Kidney (tissue), 22 donors: ENCODE results near the gene RASD1. TPM values are rescaled to one million over a fixed set of nuclear protein-coding genes. Genes with fewer than 3 reads are reported as not detected.

Experiments used
- DNase-seq, 5 donors: peaks; one replicate each; pipeline ENCODE4 v3.0.0-alpha.2; 2013 to 2020
- FAIRE-seq: peaks from 2 replicates; lab custom pipeline; 2012; peaks lifted over from hg19 to GRCh38; lab: Jason Lieb, UNC
- H3K27ac ChIP-seq, 2 donors: one replicate each; pipeline ENCODE4 v1.7.0; 2013; ENCODE audit warnings: low read depth in 2 of 2, low read length in 2 of 2, inconsistent platforms in 1 of 2
- H3K27me3 ChIP-seq: one replicate; pipeline ENCODE4 v1.7.1; 2013; ENCODE audit warnings: low read length, inconsistent platforms; ENCODE audit not compliant: control insufficient read depth, insufficient read depth
- H3K36me3 ChIP-seq, 3 donors: one replicate each; pipeline versions ENCODE4 v1.7.0 to v1.7.1; 2013; ENCODE audit warnings: low read length in 3 of 3, control low read depth in 1 of 3, inconsistent platforms in 1 of 3; ENCODE audit not compliant: insufficient read depth in 3 of 3, control insufficient read depth in 2 of 3
- H3K4me1 ChIP-seq, 3 donors: one replicate each; pipeline versions ENCODE4 v1.7.0 to v1.7.1; 2013; ENCODE audit warnings: low read length in 3 of 3, inconsistent platforms in 1 of 3, low read depth in 1 of 3; ENCODE audit not compliant: control insufficient read depth in 2 of 3, insufficient read depth in 2 of 3
- H3K4me3 ChIP-seq, 3 donors: one replicate each; pipeline versions ENCODE4 v1.7.0 to v1.8.1; 2013; ENCODE audit warnings: low read length in 3 of 3, control low read depth in 1 of 3, inconsistent platforms in 1 of 3
- H3K9ac ChIP-seq, 3 donors: one replicate each; pipeline versions ENCODE4 v1.7.0 to v1.7.1; 2013; ENCODE audit warnings: low read length in 3 of 3, control low read depth in 1 of 3, inconsistent platforms in 1 of 3
- H3K9me3 ChIP-seq, 3 donors: one replicate each; pipeline versions ENCODE4 v1.7.0 to v1.7.1; 2013; ENCODE audit warnings: low read length in 3 of 3, control low read depth in 1 of 3, inconsistent platforms in 1 of 3; ENCODE audit not compliant: control insufficient read depth in 2 of 3, insufficient read depth in 1 of 3
- intact Hi-C: fragments of 100-400 bp; cut with DNase I; formaldehyde crosslinking; loops from one replicate; pipeline ENCODE4 v1.11.1; 2022
- long read RNA-seq, 10 donors: library from polyadenylated mRNA in 1 of 10; unstranded in 1 of 10; transcript quantifications; one replicate each; pipeline ENCODE4 v2.0.0 and lab custom pipeline, GENCODE V29; 2021 to 2026
- polyA plus RNA-seq: library from polyadenylated mRNA; stranded (reverse); fragments of 350-450 nt; fragmentation: Illumina TruSeq; extraction: RNeasy Lipid Tissue Mini Kit (QIAGEN cat#74804); gene quantifications from one replicate; pipeline ENCODE4 v1.2.3, GENCODE V29; 2014; ENCODE audit warnings: low read depth, low replicate concordance; ENCODE audit not compliant: insufficient read depth
- total RNA-seq: library from RNA; stranded (reverse); fragmentation: NEBNext Ultra II Directional; extraction: Animal tissue kit (Norgen Biotek cat#: 25700); gene quantifications from one replicate; pipeline ENCODE4 v1.2.1, GENCODE V29; 2021
- TF ChIP-seq, protein P1 (sequence below): IDR thresholded peaks from 3 replicates; pipeline ENCODE4 v1.5.1; 2012; ENCODE audit warnings: mild to moderate bottlenecking, moderate library complexity, borderline replicate concordance; ENCODE audit not compliant: insufficient read depth; ENCODE audit errors: extremely low read depth
- donor health status: control.
- donor health status: control.
- donor health status: control.
- donor health status: control.
- donor health status: control.
- donor health status: DM: yes; HTN: yes; CAD: no.
- donor health status: Normal renal cell carcinoma (clear cell type).

The RASD1 gene, protein sequence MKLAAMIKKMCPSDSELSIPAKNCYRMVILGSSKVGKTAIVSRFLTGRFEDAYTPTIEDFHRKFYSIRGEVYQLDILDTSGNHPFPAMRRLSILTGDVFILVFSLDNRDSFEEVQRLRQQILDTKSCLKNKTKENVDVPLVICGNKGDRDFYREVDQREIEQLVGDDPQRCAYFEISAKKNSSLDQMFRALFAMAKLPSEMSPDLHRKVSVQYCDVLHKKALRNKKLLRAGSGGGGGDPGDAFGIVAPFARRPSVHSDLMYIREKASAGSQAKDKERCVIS
- total RNA-seq: 147 TPM
- 103 TPM for polyA plus RNA-seq
- long read RNA-seq, donor 1: 0 reads
- long read RNA-seq, donor 2, partial matches to known transcripts: 0 of 1 reads
- long read RNA-seq, donor 2, other reads (novel, unspliced or antisense): 0 of 1 reads
- long read RNA-seq, donor 3, partial matches to known transcripts: 0 of 4 reads
- long read RNA-seq, donor 3, other reads (novel, unspliced or antisense): 0 of 4 reads
- long read RNA-seq, donor 4: 0 reads
- long read RNA-seq, donor 5: 0 reads
- long read RNA-seq, donor 6: 0 reads
- long read RNA-seq, donor 7, transcript RASD1-201 (2 exons, 1,746 nt): major isoform, 298 of 369 reads
- long read RNA-seq, donor 7, partial matches to known transcripts: 0 of 369 reads
- long read RNA-seq, donor 7, other reads (novel, unspliced or antisense): 71 of 369 reads
- long read RNA-seq, donor 8, partial matches to known transcripts: 0 of 2 reads
- long read RNA-seq, donor 8, other reads (novel, unspliced or antisense): 0 of 2 reads
- long read RNA-seq, donor 9: 0 reads
- long read RNA-seq, donor 10, partial matches to known transcripts: 0 of 2 reads
- long read RNA-seq, donor 10, other reads (novel, unspliced or antisense): 0 of 2 reads

DNA sequence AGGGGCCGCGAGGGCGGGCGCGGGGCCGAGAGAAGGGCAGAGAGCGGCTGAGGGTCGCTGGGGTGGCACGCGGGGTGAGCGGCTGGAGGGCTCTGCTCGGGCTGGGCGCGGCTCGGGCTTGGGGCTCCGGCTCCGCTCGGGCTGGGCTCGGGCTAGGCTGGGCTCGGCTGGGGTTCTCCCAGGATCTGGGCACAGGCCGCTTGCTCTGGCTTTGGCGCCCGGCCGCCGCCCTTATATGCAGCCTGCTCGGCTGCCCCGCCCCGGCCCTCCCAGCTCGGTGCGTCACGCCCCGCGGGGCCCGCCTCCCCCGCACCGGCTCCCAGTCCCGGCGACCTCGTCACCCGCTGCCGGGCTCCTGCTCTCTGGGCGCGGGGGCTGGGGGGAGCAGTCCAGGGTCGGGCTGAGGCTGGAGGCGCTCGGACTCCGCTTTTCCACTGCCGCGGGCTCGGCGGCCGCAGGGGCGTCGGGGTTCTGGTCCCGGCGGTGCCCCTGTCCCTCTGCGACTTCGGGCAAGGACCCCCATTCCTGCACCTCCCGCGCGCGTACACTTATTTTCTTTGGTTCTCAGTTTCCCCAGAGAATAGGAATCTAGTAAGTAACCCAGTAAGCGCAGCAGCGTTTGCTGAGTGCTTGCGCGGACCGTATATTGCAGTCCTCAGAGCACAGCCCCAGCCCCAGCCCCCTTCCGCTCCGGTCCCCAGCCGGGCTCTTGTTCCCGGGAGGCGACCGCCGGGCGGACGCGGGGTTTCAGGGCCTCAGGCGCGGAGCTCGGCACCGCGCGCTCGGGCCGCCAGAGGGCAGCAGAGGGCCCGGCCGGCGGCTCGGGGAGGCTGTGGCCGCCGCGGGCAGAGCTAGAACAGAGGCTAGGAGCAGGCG lies at the start of gene RASD1:
Gene RASD1, minus strand, starts transcription at position 207 of the 876 bp plus-strand sequence. CDS start 214 bp downstream, outside the sequence.
- H3K4me1 ChIP-seq: peaks cover 0 to 9% (median 0%) of the 10 kb centered on the region in 3 donors
- TF ChIP-seq, protein P1, sequence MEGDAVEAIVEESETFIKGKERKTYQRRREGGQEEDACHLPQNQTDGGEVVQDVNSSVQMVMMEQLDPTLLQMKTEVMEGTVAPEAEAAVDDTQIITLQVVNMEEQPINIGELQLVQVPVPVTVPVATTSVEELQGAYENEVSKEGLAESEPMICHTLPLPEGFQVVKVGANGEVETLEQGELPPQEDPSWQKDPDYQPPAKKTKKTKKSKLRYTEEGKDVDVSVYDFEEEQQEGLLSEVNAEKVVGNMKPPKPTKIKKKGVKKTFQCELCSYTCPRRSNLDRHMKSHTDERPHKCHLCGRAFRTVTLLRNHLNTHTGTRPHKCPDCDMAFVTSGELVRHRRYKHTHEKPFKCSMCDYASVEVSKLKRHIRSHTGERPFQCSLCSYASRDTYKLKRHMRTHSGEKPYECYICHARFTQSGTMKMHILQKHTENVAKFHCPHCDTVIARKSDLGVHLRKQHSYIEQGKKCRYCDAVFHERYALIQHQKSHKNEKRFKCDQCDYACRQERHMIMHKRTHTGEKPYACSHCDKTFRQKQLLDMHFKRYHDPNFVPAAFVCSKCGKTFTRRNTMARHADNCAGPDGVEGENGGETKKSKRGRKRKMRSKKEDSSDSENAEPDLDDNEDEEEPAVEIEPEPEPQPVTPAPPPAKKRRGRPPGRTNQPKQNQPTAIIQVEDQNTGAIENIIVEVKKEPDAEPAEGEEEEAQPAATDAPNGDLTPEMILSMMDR: peak; percentile 89
- no peaks in the 10 kb centered on the region for H3K27me3 ChIP-seq
- H3K4me3 ChIP-seq: peak within 1 kb of the TSS; percentile 39 to 77 (median 74)
- intact Hi-C loops: no loop called here
- peak within 1 kb of the TSS; percentile 90 to 94 for H3K27ac ChIP-seq
- FAIRE-seq: no peak
- H3K9ac ChIP-seq: peak within 1 kb of the TSS in 2 of 3 donors; percentile 72 to 96
- DNase-seq: peak; percentile 85 to 98 (median 90)
- no peaks in the 10 kb centered on the region for H3K9me3 ChIP-seq
- H3K36me3 ChIP-seq: peaks cover 0 to 3% (median 3%) of the 10 kb centered on the region in 3 donors

DNA sequence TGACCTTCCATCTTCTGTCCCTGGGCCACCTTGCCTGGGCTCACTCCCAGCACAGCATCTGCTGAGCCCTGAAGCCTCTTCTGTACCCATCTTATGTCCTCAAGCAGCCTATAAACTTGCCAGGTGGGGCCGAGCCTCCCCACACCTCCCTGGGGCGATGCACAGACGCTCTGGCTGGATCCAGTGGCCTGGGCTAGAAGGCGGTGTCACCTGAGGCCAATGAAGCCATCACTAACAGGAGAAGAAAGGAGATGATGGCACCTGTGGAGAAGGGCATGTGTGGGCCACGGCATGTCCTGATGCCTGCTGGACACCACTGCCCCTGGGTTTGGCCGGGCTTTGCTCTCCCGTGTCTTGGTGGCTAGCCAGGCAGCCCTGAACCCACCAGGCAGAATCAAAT lies 49.8 kb upstream of the RASD1 start:
- H3K9ac ChIP-seq: no peak overlapping the region
- no peaks in the 10 kb centered on the region for H3K36me3 ChIP-seq
- peaks cover 0 to 8% (median 3%) of the 10 kb centered on the region in 3 donors for H3K4me1 ChIP-seq
- no peak overlapping the region for H3K4me3 ChIP-seq
- intact Hi-C loops: no loop called here
- no peak overlapping the region for H3K27ac ChIP-seq
- H3K9me3 ChIP-seq: no peaks in the 10 kb centered on the region
- no peaks in the 10 kb centered on the region for H3K27me3 ChIP-seq
- TF ChIP-seq, protein P1: no peak
- FAIRE-seq (no peak), DNase-seq (peak in 1 of 5 donors; percentile 51)

DNA sequence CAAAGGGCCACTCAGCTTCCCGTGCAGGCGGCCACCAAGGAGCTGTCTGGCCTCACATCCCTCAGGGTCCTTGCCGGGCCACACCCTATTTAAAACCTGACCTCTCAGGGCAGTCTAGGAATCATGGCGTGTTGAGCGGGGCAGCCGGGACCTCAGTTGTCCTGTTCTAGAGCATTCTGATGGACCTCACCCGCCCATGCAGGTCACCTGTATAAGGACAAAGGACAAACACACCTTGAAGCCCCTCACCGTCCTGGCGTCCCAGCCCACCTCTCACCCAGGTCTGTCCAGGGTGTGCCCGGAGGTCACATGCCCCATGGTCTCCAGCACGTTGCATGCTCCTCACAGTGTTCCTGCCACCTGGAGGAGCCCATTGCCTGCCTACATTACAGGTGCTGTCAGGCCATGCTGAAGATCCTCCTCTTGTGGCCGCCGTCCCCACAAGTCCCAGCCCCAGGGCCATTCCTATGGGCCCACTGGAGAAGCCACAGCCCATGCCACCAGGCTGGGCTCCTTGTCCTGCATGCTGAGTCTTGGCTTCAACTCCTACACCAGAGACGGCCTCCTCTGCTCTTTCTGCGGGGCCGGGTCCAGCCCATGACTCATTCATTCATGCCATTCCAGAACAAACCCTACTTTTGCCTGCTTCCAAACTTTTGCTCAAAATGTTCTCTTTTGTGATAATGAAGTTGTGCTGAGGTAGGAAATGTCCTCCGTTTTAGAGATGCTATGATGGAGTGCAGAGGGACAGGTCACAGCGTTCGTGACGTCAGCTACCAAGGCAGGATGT lies 49.0 kb upstream of the RASD1 start:
- TF ChIP-seq, protein P1: no peak
- intact Hi-C loops: no loop called here
- no peak for FAIRE-seq

More for the DNA sequence above, 49.0 kb upstream of the RASD1 start:
- DNase-seq: peak in 1 of 5 donors; percentile 60
- H3K36me3 ChIP-seq: no peaks in the 10 kb centered on the region
- H3K9ac ChIP-seq: no peak overlapping the region
- no peaks in the 10 kb centered on the region for H3K27me3 ChIP-seq
- H3K27ac ChIP-seq: no peak overlapping the region
- H3K4me3 ChIP-seq: no peak overlapping the region
- H3K4me1 ChIP-seq: peaks cover 0 to 8% (median 0%) of the 10 kb centered on the region in 3 donors
- H3K9me3 ChIP-seq: no peaks in the 10 kb centered on the region
